ENCODE results near the gene IGF2R. TPM values are rescaled to one million over a fixed set of nuclear protein-coding genes. Genes with fewer than 3 reads are reported as not detected.
"Not testable (repeated sequence)": the region's sequence is repeated elsewhere in the genome, so short reads cannot be mapped to it uniquely, and the experiment has no call there.

IGF2R gene
- total and polyA plus RNA-seq, 2 donors (not counting 1 experiment from before 2014, with no cell fraction given): 9.5 to 53.3 TPM

DNA sequence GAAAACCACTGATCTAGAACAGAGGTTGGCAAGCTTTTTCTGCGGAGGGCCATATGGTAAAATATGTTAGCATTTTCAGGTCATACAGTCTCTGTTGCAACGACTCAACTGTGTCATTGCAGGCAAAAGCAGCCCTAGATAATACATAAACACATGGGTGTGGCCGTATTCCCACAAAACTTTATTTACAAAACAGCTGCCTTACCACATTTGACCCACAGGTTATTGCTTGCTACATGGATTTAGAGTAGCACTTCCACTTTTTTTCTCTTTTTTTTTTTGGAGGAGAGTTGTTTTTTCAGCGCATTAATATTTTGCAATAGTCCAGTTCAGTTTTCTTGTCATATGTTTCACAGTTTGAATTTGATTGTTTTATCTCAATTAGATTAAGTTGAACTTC, 2.5 kb upstream of the IGF2R start:
- POLR2A ChIA-PET: interaction anchor here (0.9 kb wide), 1 partner anchor 240 kb away, joined by 6 read pairs; no protein-coding TSS in a partner anchor
- H3K27me3 ChIP-seq (replicated peaks in 1 of 4; ENCODE audit: control extremely low read depth in 1 of 4, control insufficient read depth in 3 of 4, insufficient read depth in 4 of 4, low read length in 3 of 4): no peaks in the 10 kb centered on the region
- no peaks in the 10 kb centered on the region for H3K36me3 ChIP-seq (replicated peaks in 1 of 2; ENCODE audit: control extremely low read depth in 1 of 2, control insufficient read depth in 1 of 2, extremely low read depth in 1 of 2, insufficient read depth in 2 of 2, low read length in 1 of 2)

GRCh38 chr6:159966981-159967380, 1.9 kb upstream of the IGF2R start:
- Histone ChIP-seq H3K27me3 (replicated peaks in 1 of 4; ENCODE audit: control extremely low read depth in 1 of 4, control insufficient read depth in 3 of 4, insufficient read depth in 4 of 4, low read length in 3 of 4) (no peaks in the 10 kb centered on the region), H3K9ac (ENCODE audit: low read length) (no peak overlapping the region), H3K9me3 (ENCODE audit: control extremely low read depth in 1 of 3, control insufficient read depth in 2 of 3, insufficient read depth in 1 of 3, low read length in 2 of 3) (no peaks in the 10 kb centered on the region), H3K4me2 (replicated peaks; ENCODE audit: low read depth, low read length, poor library complexity, severe bottlenecking) (no peak overlapping the region), H4K20me1 (ENCODE audit: control insufficient read depth, insufficient read depth, low read length, poor library complexity, severe bottlenecking) (peaks cover 21% of the 10 kb centered on the region), H3K27ac (ENCODE audit: low read length in 2 of 2) (no peak overlapping the region), H3K36me3 (replicated peaks in 1 of 2; ENCODE audit: control extremely low read depth in 1 of 2, control insufficient read depth in 1 of 2, extremely low read depth in 1 of 2, insufficient read depth in 2 of 2, low read length in 1 of 2) (no peaks in the 10 kb centered on the region), H3K4me1 (ENCODE audit: control insufficient read depth in 2 of 2, insufficient read depth in 2 of 2, low read length in 2 of 2) (peaks cover 12 to 25% of the 10 kb centered on the region in 2 donors), H3K4me3 (ENCODE audit: control extremely low read depth in 1 of 5, extremely low read depth in 1 of 5, insufficient read depth in 1 of 5, low read depth in 2 of 5, low read length in 4 of 5) (no peak overlapping the region), H3K79me2 (ENCODE audit: control insufficient read depth, insufficient read depth, low read length) (peaks cover 29% of the 10 kb centered on the region), H2AFZ (ENCODE audit: insufficient read depth, low read depth, low read length, poor library complexity, severe bottlenecking) (no peak overlapping the region)
- no peak for TF ChIP-seq CTCF (IDR thresholded peaks at IDR 0.05)
- TF ChIP-seq EZH2 (IDR thresholded peaks at IDR 0.05; ENCODE audit: borderline replicate concordance, insufficient read depth, low read depth, low read length, poor library complexity, severe bottlenecking): no peak
- POLR2A ChIA-PET: interaction anchor here (0.9 kb wide), 1 partner anchor 240 kb away, joined by 6 read pairs; no protein-coding TSS in a partner anchor
- Mint-ChIP-seq H3K27ac (no peak overlapping the region), H3K9me3 (ENCODE audit: insufficient read depth) (no peaks in the 10 kb centered on the region), H3K4me3 (peak overlapping the region; percentile 34), H3K27me3 (no peaks in the 10 kb centered on the region), H3K4me1 (peaks cover 22% of the 10 kb centered on the region)
- ATAC-seq (ENCODE audit: low read depth): no peak
- DNase-seq: no peak
- no CpG with 5 or more reads among the region's 3 CpGs for WGBS (ENCODE audit: insufficient coverage)
- intact Hi-C loops (cut with micrococcal nuclease): no loop called here
- CTCF ChIA-PET: interaction anchor here (0.6 kb wide), 1 partner anchor 12 kb away, joined by 3 read pairs; no protein-coding TSS in a partner anchor

More for the DNA sequence above, 2.5 kb upstream of the IGF2R start:
- intact Hi-C loops (cut with micrococcal nuclease): no loop called here
- Histone ChIP-seq H3K27ac (ENCODE audit: low read length in 2 of 2) (no peak overlapping the region), H3K9ac (ENCODE audit: low read length) (no peak overlapping the region), H3K4me1 (ENCODE audit: control insufficient read depth in 2 of 2, insufficient read depth in 2 of 2, low read length in 2 of 2) (peaks cover 12 to 22% of the 10 kb centered on the region in 2 donors), H2AFZ (ENCODE audit: insufficient read depth, low read depth, low read length, poor library complexity, severe bottlenecking) (no peak overlapping the region), H3K79me2 (ENCODE audit: control insufficient read depth, insufficient read depth, low read length) (peaks cover 22% of the 10 kb centered on the region), H3K4me3 (ENCODE audit: control extremely low read depth in 1 of 5, extremely low read depth in 1 of 5, insufficient read depth in 1 of 5, low read depth in 2 of 5, low read length in 4 of 5) (no peak overlapping the region), H4K20me1 (ENCODE audit: control insufficient read depth, insufficient read depth, low read length, poor library complexity, severe bottlenecking) (peaks cover 14% of the 10 kb centered on the region), H3K9me3 (ENCODE audit: control extremely low read depth in 1 of 3, control insufficient read depth in 2 of 3, insufficient read depth in 1 of 3, low read length in 2 of 3) (no peaks in the 10 kb centered on the region), H3K4me2 (replicated peaks; ENCODE audit: low read depth, low read length, poor library complexity, severe bottlenecking) (no peak overlapping the region)
- CTCF ChIA-PET: interaction anchor here (0.6 to 0.7 kb wide), 2 partner anchors 12 to 236 kb away, joined by 3 to 4 read pairs; no protein-coding TSS in a partner anchor
- no peak for TF ChIP-seq EZH2 (IDR thresholded peaks at IDR 0.05; ENCODE audit: borderline replicate concordance, insufficient read depth, low read depth, low read length, poor library complexity, severe bottlenecking)
- TF ChIP-seq CTCF (IDR thresholded peaks at IDR 0.05): no peak
- H3K4me1 Mint-ChIP-seq: peaks cover 20% of the 10 kb centered on the region
- 100% methylated on average over 1 of the region's 4 CpGs for WGBS (ENCODE audit: insufficient coverage)
- no peak for ATAC-seq (ENCODE audit: low read depth)
- no peak for DNase-seq
- H3K27me3 Mint-ChIP-seq: no peaks in the 10 kb centered on the region
- no peaks in the 10 kb centered on the region for H3K9me3 Mint-ChIP-seq (ENCODE audit: insufficient read depth)
- H3K4me3 Mint-ChIP-seq: no peak overlapping the region
- no peak overlapping the region for H3K27ac Mint-ChIP-seq

DNA sequence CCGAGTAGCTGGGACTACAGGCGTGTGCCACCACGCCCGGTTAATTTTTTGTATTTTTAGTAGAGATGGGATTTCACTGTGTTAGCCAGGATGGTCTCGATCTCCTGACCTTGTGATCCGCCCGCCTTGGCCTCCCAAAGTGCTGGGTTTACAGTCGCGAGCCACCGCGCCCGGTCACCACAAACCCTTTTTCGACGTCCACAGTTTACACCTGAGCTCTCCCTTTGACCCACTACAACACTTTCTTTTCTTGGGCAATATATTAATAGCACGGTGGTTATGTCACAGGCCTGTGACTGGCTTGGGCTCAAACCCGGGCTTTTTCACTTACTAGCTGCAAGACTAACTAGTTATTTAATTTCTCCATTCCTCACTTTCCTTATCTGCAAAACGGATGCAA, 1.3 kb upstream of the IGF2R start:
- CTCF ChIA-PET: interaction anchor here (0.7 to 1.1 kb wide), 2 partner anchors 11 to 104 kb away, joined by 3 read pairs; no protein-coding TSS in a partner anchor
- POLR2A ChIA-PET: interaction anchor here (0.8 to 1.1 kb wide), 3 partner anchors 13 to 177 kb away, joined by 3 to 5 read pairs (median 3); partner anchors contain the start of gene MRPL18
- H3K36me3 ChIP-seq (replicated peaks in 1 of 2; ENCODE audit: control extremely low read depth in 1 of 2, control insufficient read depth in 1 of 2, extremely low read depth in 1 of 2, insufficient read depth in 2 of 2, low read length in 1 of 2); ATAC-seq (ENCODE audit: low read depth); DNase-seq; H3K4me2 ChIP-seq (replicated peaks; ENCODE audit: low read depth, low read length, poor library complexity, severe bottlenecking); H3K27ac Mint-ChIP-seq; H3K27me3 Mint-ChIP-seq; H3K9me3 Mint-ChIP-seq (ENCODE audit: insufficient read depth); H3K4me3 ChIP-seq (ENCODE audit: control extremely low read depth in 1 of 5, extremely low read depth in 1 of 5, insufficient read depth in 1 of 5, low read depth in 2 of 5, low read length in 4 of 5); H3K27ac ChIP-seq (ENCODE audit: low read length in 2 of 2); H2AFZ ChIP-seq (ENCODE audit: insufficient read depth, low read depth, low read length, poor library complexity, severe bottlenecking); H3K9ac ChIP-seq (ENCODE audit: low read length); H3K27me3 ChIP-seq (replicated peaks in 1 of 4; ENCODE audit: control extremely low read depth in 1 of 4, control insufficient read depth in 3 of 4, insufficient read depth in 4 of 4, low read length in 3 of 4); H3K9me3 ChIP-seq (ENCODE audit: control extremely low read depth in 1 of 3, control insufficient read depth in 2 of 3, insufficient read depth in 1 of 3, low read length in 2 of 3): not testable (repeated sequence)
- Histone ChIP-seq H4K20me1 (ENCODE audit: control insufficient read depth, insufficient read depth, low read length, poor library complexity, severe bottlenecking) (peaks cover 27% of the 10 kb centered on the region), H3K79me2 (ENCODE audit: control insufficient read depth, insufficient read depth, low read length) (peaks cover 35% of the 10 kb centered on the region), H3K4me1 (ENCODE audit: control insufficient read depth in 2 of 2, insufficient read depth in 2 of 2, low read length in 2 of 2) (peaks cover 12 to 25% of the 10 kb centered on the region in 2 donors)
- Mint-ChIP-seq H3K4me3 (peak overlapping the region; percentile 89), H3K4me1 (peaks cover 27% of the 10 kb centered on the region)
- 97% methylated on average over 6 of the region's 17 CpGs for WGBS (ENCODE audit: insufficient coverage)
- intact Hi-C loops (cut with micrococcal nuclease): loop anchor here (1.0 to 2.0 kb wide), 4 partner anchors 12 to 275 kb away; partner anchors contain the start of genes ACAT2, SOD2 and WTAP
